Skin of body (tissue), 3 donors: ENCODE data around the gene PNRC1. TPM values are rescaled to one million over a fixed set of nuclear protein-coding genes. Genes with fewer than 3 reads are reported as not detected.
"Not testable (repeated sequence)": the region's sequence is repeated elsewhere in the genome, so short reads cannot be mapped to it uniquely, and the experiment has no call there.

Experiments used
- DNase-seq: peaks from one replicate; lab custom pipeline; 2025; lab: John Stamatoyannopoulos, UW
- small RNA-seq: library from RNA; depleted of rRNA; stranded (forward); fragments of <200 nt; gene quantifications from one replicate; pipeline ENCODE3, GENCODE V24; 2014; ENCODE audit warnings: low replicate concordance
- total RNA-seq: library from RNA; depleted of rRNA; stranded (reverse); fragments of >200 nt; gene quantifications from one replicate; pipeline ENCODE4 v1.2.3, GENCODE V29; 2014

Gene PNRC1
- total RNA-seq, 1 donor from 2014 or later = 173 TPM

DNA sequence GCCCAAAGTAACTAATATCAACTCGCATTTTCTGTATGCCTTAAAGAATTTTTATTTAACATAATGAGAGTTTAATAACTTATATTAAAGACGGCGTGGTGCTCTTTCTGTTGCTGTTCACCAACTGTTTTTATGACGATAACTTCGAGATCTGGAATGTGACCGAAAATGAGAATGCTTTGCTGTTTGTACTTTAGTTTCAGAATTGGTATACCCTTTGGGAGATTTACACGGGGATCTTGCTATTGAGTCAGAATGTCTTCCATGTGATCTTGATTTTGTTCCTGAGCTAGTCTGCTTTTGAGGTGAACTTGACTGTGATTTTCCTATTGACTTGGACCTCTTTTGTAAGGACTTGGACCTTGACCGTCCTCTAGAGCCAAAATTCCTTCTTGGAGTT, 17.9 kb downstream of the PNRC1 start:
- no peak for DNase-seq

DNA sequence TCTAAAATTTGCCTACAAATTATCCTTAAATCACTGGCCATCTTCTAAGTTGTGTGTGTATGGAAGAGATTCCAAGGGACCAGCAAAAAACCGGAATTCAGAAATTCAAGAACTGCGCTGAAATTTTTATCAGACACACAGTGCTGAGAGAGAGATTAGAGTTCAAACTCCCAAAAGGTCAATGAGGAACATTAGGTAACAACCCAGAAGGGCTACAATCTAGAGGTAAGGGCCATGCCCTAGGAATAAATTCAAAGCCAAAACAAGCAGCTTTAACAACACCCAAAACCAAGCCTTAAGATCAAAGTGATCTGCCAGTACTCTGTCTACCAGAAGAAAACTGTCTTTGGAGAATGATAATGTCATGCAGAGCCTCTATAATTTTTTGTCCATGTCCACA, 19.6 kb downstream of the PNRC1 start:
- no peak for DNase-seq

DNA sequence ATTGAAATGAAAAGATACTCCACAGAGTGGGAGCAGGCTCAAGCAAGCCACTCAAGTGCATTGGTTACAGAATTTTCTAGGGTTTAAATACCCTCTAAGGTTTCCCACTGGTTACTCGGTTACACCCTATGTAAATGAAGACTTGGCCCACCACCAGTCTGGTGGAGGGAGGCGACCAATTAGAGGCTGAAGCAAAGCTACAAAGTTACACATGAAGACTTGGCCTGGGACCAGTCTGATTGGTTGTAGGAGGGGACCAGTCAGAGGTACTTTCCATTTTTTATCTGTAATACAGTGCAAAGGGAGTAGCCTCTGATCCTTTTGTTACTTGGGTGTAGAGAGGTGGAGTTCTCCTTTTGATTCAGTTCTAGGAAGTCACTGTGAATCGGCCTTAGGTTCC, 29.7 kb downstream of the PNRC1 start:
- DNase-seq = no peak

DNA sequence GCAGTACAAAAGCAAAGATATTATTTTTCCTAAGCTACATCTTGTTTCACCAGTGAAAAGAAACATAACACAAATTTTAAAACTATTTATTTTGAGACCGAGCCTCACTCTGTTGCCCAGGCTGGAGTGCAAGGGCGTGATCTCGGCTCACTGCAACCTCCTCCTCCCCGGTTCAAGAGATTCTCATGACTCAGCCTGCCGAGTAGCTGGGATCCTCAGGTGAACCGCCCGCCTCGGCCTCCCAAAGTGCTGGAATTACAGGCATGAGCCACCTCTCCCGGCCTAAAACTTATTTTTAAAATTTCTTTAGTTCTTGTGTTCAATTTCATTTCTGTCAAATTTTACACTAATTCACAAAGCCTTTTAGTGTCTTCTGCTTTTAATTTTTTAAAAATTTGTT, 31.4 kb downstream of the PNRC1 start:
- no peak for DNase-seq

DNA sequence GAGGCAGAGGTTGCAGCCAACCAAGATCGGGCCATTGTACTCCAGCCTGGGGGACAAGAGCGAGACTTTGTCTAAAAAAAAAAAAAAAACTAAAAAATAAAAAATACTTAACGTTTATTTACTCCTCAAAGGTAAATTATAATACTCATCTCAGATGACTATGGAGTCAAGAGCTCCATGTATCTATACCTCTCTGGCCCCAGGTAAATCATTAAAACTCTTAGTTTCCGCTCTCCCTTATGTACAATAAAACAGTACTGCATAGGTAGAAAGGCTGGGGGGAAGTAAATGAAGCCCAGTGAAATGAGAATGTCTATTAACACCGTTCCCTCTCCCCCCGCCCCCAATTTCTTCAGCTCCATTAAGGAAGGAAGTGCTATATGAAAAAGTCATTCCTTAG, 36.2 kb downstream of the PNRC1 start:
- no peak for DNase-seq

DNA sequence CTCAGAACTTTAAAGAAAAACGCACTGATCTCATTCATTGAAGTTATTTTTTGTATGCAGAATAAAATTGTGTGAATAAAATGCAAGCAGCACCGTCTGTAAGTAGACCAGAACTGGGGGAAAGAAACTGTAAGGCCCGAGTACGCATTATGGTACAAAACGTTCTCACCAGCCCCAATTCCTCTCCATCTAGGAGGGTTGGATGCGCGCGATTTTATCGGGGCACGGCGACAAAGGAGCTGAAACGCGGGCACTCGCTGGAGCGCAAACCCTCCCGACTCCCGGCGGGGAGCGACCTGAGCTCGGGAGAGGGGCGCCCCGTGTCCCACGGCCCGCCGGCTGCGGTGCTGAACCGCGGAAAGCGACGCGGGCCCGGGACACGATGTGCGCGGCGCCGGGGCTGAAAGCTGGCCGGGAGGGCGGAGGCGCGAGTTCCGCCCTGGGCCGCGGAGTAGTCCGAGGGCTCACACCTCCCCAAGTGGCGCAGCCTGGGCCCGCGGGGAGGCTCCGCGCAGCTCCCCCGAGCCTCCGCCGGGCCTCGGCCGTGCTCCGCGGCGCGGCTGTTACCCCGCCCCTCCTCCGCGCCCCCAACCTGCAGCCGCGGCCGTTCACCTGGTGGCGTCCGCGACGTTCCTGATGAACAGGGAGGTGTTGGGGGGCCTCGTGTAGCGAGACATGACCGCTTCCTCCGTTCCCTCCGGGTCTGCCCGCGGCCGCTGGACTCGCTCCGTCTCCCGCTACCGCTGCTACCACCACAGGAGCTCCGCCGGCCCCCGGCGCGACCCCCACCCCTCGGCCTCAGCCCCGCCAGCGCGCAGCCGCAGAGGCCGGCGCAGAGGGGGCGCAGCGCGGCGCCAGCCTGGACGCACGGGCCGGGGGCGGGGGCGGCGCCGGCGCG, 36.9 kb downstream of the PNRC1 start, which contains the start of gene SRSF12:
TSS of gene SRSF12 (minus strand) at position 861 of the 898 bp plus-strand sequence. CDS start at position 677, 184 bp downstream.
- DNase-seq = no peak

DNA sequence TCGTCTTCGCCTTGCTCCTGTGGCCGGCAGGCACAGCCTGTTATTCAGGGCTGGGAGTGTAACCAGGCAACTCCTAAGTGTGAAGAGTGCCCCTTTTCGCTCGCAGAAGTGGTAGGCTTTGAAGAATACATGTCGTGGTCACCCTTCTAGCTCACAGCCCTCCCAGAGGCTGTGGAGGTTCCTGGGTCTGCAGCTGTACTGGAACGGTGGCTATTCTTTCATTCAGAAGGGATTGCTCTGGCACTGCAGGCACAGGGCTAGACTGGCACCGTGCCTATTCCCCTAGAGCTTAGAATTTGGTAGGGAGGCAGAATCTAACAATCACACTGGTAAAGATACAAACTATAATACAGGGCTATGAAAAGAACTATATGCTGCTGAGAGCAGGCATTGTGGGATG, 38.4 kb downstream of the PNRC1 start:
- DNase-seq = no peak

DNA sequence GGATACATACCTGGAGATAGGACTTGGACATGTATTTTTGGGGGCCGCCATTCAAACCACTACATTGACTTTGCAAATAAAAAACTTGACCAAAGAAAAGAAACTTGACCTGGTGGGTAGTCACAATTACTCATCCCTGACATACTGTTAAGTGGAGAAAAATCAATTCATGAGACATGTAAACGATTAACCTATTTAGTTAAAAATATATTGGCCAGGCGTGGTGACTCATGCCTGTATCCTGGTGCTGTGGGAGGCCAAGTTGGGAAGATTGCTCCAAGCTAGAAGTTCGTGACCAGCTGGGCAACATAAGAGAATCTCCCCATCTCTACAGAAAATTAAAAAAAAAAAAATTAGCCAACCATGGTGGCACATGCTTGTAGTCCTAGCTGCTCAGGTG, 39.8 kb downstream of the PNRC1 start:
- no peak for DNase-seq

DNA sequence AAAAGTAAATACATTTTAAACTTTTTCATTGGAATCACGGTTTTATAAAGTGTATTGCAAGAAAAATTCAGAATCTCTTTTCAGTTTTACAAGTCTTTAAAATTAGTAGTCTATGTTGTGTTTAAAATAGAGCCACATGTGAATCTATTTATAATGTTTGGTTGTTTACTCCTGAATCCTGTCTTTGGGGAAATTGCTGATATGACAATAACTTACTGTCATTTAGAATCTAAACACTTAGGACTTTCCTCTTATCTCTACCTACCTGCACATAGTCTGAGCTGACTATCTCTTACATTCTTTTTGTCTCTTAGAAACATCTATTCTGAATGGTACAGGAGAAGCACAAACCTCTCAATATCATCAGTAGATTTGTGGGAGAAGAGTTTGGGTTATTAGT, 41.4 kb downstream of the PNRC1 start:
- no peak for DNase-seq

DNA sequence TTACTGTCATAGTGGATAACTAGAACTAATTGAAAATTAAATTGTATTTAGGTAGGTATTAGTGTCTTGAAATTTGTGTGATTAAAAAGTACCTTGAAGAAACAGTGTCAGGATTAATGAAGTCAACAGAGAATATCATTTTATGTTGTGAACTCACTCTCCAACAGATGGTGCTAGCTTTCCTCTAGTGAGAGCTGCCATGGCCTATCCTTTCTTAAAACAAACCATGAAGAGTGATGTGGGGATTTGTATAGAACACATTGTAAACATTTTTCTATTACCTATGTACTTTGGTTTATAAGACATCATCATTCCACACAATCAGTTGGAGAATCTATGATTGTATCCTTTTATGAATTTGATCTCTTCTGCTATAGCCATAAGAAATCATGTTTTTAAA, 42.1 kb downstream of the PNRC1 start:
- no peak for DNase-seq

DNA sequence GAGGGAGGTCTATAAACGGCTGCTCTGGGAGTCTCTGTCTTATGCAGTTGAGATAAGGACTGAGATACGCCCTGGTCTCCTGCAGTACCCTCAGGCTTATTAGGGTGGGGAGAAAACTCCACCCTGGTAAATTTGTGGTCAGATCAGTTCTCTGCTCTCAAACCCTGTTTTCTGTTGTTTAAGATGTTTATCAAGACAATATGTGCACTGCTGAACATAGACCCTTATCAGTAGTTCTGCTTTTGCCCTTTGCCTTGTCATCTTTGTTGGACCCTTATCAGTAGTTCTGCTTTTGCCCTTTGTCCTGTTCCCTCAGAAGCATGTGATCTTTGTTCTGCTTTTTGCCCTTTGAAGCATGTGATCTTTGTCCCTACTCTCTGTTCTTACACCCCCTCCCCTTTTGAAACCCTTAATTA, 47.7 kb downstream of the PNRC1 start:
- DNase-seq = not testable (repeated sequence)

DNA sequence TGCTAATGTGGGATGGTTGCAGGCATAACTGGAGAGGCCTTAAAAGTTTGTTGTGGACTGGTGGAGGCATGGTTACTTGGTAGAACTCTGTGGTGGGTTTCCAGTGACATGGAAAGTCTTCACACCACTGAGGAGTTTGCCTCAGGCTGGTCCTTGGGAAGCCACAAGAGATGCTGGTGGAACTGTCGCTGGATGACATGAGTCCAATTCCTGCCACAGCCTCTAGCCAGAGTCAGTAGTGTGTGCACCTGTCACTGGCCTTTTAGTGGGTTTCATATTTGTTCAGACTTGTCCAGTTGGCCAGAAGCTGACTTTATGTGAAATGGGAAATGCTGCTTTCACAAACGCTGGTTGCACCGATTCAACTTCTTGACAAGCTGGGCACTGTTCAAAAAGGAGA, 51.0 kb downstream of the PNRC1 start:
- DNase-seq = no peak

DNA sequence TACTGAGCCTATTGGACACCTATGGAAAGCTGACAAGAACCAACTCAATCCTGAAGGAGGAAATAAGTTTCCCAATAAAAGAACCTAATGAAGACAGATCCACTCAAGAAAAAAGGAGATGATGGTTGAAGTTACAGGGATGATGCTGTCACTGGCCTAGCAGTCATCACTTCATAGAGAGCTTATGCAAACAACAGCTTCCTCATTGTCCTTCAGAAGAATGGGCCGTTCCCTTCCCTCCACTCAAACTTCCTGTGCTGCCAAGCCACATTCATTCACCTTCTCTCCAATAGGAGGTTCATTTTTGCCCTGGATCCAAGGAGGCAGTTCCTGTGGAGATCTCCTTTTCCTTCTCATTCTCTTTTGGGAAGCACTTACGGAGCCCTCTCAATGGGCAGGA, 51.5 kb downstream of the PNRC1 start:
- no peak for DNase-seq

DNA sequence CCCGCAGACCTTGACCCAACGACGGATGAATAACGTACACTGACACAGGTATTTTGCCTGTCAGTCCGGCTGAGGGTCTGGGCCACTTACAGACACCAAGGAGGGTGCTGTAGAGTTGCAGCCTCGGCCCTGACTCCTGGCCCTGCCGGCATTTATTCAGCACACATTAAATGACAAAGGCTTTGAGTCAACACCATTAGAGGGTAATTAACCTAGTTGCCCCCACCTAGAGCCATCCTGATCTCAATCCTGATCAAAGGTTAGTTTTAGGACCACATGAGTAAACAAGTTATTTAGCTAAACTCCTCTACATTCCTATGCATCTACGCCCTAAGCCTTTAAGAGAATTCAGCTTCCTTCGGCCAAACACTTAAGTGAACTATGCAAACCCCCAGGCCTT, 53.4 kb downstream of the PNRC1 start:
- DNase-seq = no peak

DNA sequence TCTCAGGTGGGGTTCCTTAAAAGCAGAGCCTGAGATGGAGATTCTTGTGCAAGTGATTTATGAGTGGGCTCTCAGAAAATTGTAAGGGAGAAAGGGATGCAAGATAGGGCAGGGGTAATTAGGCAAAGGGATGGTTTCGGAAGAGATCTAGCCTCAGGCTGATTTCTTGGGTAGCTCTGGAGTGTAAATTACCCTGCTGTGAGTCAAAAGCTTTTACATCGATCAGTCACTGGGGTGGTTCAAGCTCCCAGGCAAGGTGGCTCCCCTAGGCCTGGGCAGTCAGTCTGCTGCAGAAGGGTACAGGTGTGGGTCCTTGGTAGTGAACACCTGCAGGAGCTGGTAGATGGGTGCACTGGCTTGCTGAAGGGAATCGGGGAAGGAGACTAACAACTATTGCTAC, 54.2 kb downstream of the PNRC1 start:
- DNase-seq = no peak

Small RNA genes lying within 50 kb of the gene (small RNA-seq; reads per million reads assigned to genes)
- gene RN7SL336P (not detected), gene RNU2-61P (0.50 reads per million, percentile 60 among the genes with 10 or more reads in this experiment)

Other genes with a start within 250 kb of the PNRC1 start
- gene RNGTT, start 117.1 kb upstream of the PNRC1 start, total RNA-seq = 21.4 TPM
- 3.8 TPM for gene SRSF12, start 37.3 kb downstream of the PNRC1 start, total RNA-seq
- gene PM20D2, start 65.3 kb downstream of the PNRC1 start, total RNA-seq = 21.1 TPM
- 0.20 TPM for gene GABRR1, start 136.6 kb downstream of the PNRC1 start, total RNA-seq
- 0.79 TPM for gene GABRR2, start 234.5 kb downstream of the PNRC1 start, total RNA-seq